Measurements from ENCODE around the gene NHSL2. TPM values are rescaled to one million over a fixed set of nuclear protein-coding genes. Genes with fewer than 3 reads are reported as not detected.
A peak's percentile ranks its signal among the peaks of the same experiment; 100 is the strongest.
"Not testable (repeated sequence)": the region's sequence is repeated elsewhere in the genome, so short reads cannot be mapped to it uniquely, and the experiment has no call there.

NHSL2 gene
- total and polyA plus RNA-seq, 7 donors: 0.30 to 4.4 (median 1.9) TPM

GRCh38 chrX:72057849-72058248 is 147.2 kb downstream of the NHSL2 start:
- no peak for ATAC-seq

GRCh38 chrX:72058346-72058745 is 147.7 kb downstream of the NHSL2 start:
- WGBS, 3 donors: 72 to 76% (median 75%) methylated on average over 10 to 15 of the region's 15 CpGs
- H3K9me3 ChIP-seq; ATAC-seq; intact Hi-C loops (cut with DNase I); H3K4me3 ChIP-seq; DNase-seq; H3K4me1 ChIP-seq; H3K36me3 ChIP-seq (ENCODE audit: insufficient read depth in 1 of 2, low read depth in 1 of 2); H3K27ac ChIP-seq: not testable (repeated sequence)
- H3K27me3 ChIP-seq (ENCODE audit: insufficient read depth in 3 of 3, low read length in 2 of 3): peaks cover 0 to 49% (median 0%) of the 10 kb centered on the region in 3 donors

More at GRCh38 chrX:72057849-72058248, 147.2 kb downstream of the NHSL2 start:
- no peaks in the 10 kb centered on the region for H3K9me3 ChIP-seq
- intact Hi-C loops (cut with DNase I): no loop called here
- WGBS, 3 donors: 35 to 52% (median 41%) methylated on average over 1 of the region's 1 CpG
- DNase-seq: no peak
- H3K36me3 ChIP-seq (ENCODE audit: insufficient read depth in 1 of 2, low read depth in 1 of 2): no peaks in the 10 kb centered on the region
- no peak for TF ChIP-seq CTCF (IDR thresholded peaks at IDR 0.05)
- H3K27me3 ChIP-seq (ENCODE audit: insufficient read depth in 3 of 3, low read length in 2 of 3): peaks cover 0 to 53% (median 0%) of the 10 kb centered on the region in 3 donors
- H3K4me1 ChIP-seq: no peaks in the 10 kb centered on the region
- H3K27ac ChIP-seq: no peak overlapping the region
- no peak overlapping the region for H3K4me3 ChIP-seq

- Histone ChIP-seq H3K9me3 (no peaks in the 10 kb centered on the region), H3K27me3 (ENCODE audit: insufficient read depth in 3 of 3, low read length in 2 of 3) (peaks cover 0 to 46% (median 0%) of the 10 kb centered on the region in 3 donors), H3K4me3 (no peak overlapping the region), H3K27ac (no peak overlapping the region), H3K4me1 (no peaks in the 10 kb centered on the region), H3K36me3 (ENCODE audit: insufficient read depth in 1 of 2, low read depth in 1 of 2) (no peaks in the 10 kb centered on the region)
- intact Hi-C loops (cut with DNase I): no loop called here
- TF ChIP-seq CTCF (IDR thresholded peaks at IDR 0.05): no peak
- ATAC-seq (no peak), DNase-seq (no peak)
- WGBS, 3 donors: 61 to 68% (median 67%) methylated on average over 8 of the region's 8 CpGs
These were observed 149.7 kb downstream of the NHSL2 start for GRCh38 chrX:72060196-72060920.

- Histone ChIP-seq H3K4me3 (no peak overlapping the region), H3K36me3 (ENCODE audit: insufficient read depth in 1 of 2, low read depth in 1 of 2) (no peaks in the 10 kb centered on the region), H3K9me3 (no peaks in the 10 kb centered on the region), H3K4me1 (no peaks in the 10 kb centered on the region), H3K27ac (no peak overlapping the region), H3K27me3 (ENCODE audit: insufficient read depth in 3 of 3, low read length in 2 of 3) (peaks cover 0 to 50% (median 0%) of the 10 kb centered on the region in 3 donors)
- intact Hi-C loops (cut with DNase I): no loop called here
- no peak for TF ChIP-seq CTCF (IDR thresholded peaks at IDR 0.05)
- DNase-seq (no peak), ATAC-seq (no peak)
- 52 to 65% (median 62%) methylated on average over 5 of the region's 5 CpGs for WGBS, 3 donors
These were observed 150.4 kb downstream of the NHSL2 start for GRCh38 chrX:72060921-72061490.

- Histone ChIP-seq H3K36me3 (ENCODE audit: insufficient read depth in 1 of 2, low read depth in 1 of 2) (no peaks in the 10 kb centered on the region), H3K4me3 (no peak overlapping the region), H3K27me3 (ENCODE audit: insufficient read depth in 3 of 3, low read length in 2 of 3) (peaks cover 0 to 58% (median 0%) of the 10 kb centered on the region in 3 donors), H3K4me1 (no peaks in the 10 kb centered on the region), H3K9me3 (no peaks in the 10 kb centered on the region), H3K27ac (no peak overlapping the region)
- TF ChIP-seq CTCF (IDR thresholded peaks at IDR 0.05): no peak
- DNase-seq (peak; percentile 44 to 70), ATAC-seq (peak in 2 of 4 donors; percentile 42 to 46)
- intact Hi-C loops (cut with DNase I): no loop called here
- WGBS, 3 donors: 47 to 66% (median 56%) methylated on average over 6 of the region's 6 CpGs
These were observed 152.3 kb downstream of the NHSL2 start for GRCh38 chrX:72062916-72063315.
